ENCODE measurements around the gene HCAR3.

DNA sequence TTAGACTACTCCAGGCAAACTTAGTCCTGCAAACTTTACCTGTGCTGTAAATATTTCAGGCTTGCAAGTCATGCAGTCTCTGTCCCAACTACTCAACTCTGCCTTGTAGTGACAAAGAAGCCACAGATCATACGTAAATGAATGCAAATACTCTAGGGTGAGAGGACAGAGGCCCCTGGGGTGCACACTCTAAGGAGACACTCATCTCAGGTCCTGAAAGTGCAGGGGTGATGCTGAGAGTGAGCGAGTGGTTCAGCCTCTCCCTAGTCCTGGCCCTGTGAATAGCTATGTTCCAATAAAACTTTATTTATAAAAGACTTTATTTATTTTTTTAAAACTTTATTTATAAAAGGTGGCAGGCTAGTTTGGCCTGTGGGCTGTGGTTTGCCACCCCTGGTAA lies 48.3 kb downstream of the HCAR3 start:
- TF ChIP-seq, protein P1, sequence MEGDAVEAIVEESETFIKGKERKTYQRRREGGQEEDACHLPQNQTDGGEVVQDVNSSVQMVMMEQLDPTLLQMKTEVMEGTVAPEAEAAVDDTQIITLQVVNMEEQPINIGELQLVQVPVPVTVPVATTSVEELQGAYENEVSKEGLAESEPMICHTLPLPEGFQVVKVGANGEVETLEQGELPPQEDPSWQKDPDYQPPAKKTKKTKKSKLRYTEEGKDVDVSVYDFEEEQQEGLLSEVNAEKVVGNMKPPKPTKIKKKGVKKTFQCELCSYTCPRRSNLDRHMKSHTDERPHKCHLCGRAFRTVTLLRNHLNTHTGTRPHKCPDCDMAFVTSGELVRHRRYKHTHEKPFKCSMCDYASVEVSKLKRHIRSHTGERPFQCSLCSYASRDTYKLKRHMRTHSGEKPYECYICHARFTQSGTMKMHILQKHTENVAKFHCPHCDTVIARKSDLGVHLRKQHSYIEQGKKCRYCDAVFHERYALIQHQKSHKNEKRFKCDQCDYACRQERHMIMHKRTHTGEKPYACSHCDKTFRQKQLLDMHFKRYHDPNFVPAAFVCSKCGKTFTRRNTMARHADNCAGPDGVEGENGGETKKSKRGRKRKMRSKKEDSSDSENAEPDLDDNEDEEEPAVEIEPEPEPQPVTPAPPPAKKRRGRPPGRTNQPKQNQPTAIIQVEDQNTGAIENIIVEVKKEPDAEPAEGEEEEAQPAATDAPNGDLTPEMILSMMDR (IDR thresholded peaks at IDR 0.05), result no peak
- TF ChIP-seq POLR2A (IDR thresholded peaks at IDR 0.05), result no peak

Measured in sigmoid colon (tissue), 3 donors.